Mammary epithelial cell (primary cell): ENCODE results near the gene TRA2B.

ENCODE experiments used
- EZH2 ChIP-seq: IDR thresholded peaks from 2 replicates; pipeline ENCODE4 v1.6.1; 2012; ENCODE audit warnings: low read length, inconsistent platforms, borderline replicate concordance
- TF ChIP-seq, protein P1 (sequence below), 2 donors: IDR thresholded peaks in 1 of 2; conservative IDR thresholded peaks in 1 of 2; 2 replicates each; pipeline ENCODE4 v1.5.1; 2011 to 2012; ENCODE audit warnings: inconsistent platforms in 2 of 2, low read length in 2 of 2, mild to moderate bottlenecking in 2 of 2, control low read depth in 1 of 2, low read depth in 1 of 2; ENCODE audit not compliant: insufficient read depth in 1 of 2; ENCODE audit errors: extremely low read depth in 1 of 2

DNA sequence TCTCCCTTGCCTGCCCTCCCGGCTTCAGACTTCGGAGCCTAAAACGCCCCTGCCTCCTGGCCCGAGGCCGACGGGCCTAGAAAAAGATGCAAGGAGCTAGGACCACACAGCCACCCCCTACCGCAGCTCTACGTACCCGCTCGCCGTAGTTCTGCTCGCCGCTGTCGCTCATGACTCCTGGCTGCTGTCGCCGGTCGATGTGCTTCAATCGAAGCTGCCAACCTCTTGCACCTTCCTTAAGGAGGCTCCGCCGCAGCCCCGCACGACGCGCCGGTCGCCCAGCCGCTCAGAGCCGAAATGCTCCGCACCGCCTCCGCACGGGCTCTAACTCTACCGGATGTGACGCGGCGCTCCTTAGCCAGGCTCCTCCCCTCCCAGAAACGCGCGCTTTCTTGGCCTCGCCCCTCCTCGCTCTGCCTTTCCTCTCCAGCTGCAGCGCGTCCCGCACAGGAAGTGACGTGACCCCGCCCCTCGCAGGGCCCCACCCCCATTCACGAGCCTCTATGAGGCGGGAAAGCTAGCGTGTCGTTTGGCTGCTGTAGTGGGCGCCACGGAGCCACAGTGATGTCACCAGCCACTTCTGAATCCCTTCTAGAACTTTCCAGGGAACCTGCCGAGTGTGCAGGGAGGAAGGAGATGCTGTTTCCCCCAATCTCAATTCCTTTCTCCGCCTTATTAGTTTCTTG lies at the start of gene TRA2B:
- TF ChIP-seq, protein P1, sequence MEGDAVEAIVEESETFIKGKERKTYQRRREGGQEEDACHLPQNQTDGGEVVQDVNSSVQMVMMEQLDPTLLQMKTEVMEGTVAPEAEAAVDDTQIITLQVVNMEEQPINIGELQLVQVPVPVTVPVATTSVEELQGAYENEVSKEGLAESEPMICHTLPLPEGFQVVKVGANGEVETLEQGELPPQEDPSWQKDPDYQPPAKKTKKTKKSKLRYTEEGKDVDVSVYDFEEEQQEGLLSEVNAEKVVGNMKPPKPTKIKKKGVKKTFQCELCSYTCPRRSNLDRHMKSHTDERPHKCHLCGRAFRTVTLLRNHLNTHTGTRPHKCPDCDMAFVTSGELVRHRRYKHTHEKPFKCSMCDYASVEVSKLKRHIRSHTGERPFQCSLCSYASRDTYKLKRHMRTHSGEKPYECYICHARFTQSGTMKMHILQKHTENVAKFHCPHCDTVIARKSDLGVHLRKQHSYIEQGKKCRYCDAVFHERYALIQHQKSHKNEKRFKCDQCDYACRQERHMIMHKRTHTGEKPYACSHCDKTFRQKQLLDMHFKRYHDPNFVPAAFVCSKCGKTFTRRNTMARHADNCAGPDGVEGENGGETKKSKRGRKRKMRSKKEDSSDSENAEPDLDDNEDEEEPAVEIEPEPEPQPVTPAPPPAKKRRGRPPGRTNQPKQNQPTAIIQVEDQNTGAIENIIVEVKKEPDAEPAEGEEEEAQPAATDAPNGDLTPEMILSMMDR (conservative IDR thresholded peaks at IDR 0.05 in 1 of 2, IDR thresholded peaks at IDR 0.05 in 1 of 2; ENCODE audit: extremely low read depth in 1 of 2, insufficient read depth in 1 of 2, low read depth in 1 of 2, low read length in 2 of 2): no peak
- no peak for TF ChIP-seq EZH2
